Cardiac muscle cell (in vitro differentiated cells and primary cell): Measurements from ENCODE around the gene RHBDL2. TPM values are rescaled to one million over a fixed set of nuclear protein-coding genes. Genes with fewer than 3 reads are reported as not detected.
"Not testable (repeated sequence)": the region's sequence is repeated elsewhere in the genome, so short reads cannot be mapped to it uniquely, and the experiment has no call there.

Experiments
- DNase-seq, 2 donors: peaks; one replicate each; pipeline versions ENCODE4 v3.0.0 to v3.0.0-alpha.2; 2010 to 2017; ENCODE audit warnings: low read depth in 1 of 2, low spot score in 1 of 2
- H3K27ac ChIP-seq: fragments of 200-600 bp; sonication (generic); 2 replicates; pipeline ENCODE4 v1.5.1; 2016
- H3K27me3 ChIP-seq: fragments of 200-600 bp; sonication (generic); 2 replicates; pipeline ENCODE4 v1.6.0; 2016; ENCODE audit warnings: control low read depth
- H3K36me3 ChIP-seq: fragments of 200-600 bp; sonication (generic); 2 replicates; pipeline ENCODE4 v1.5.1; 2016; ENCODE audit warnings: control low read depth
- H3K4me1 ChIP-seq: fragments of 200-600 bp; sonication (generic); 2 replicates; pipeline ENCODE4 v1.8.1; 2017; ENCODE audit warnings: low read depth, mild to moderate bottlenecking, mixed run types
- H3K4me3 ChIP-seq: fragments of 200-600 bp; sonication (generic); 2 replicates; pipeline ENCODE4 v1.5.1; 2016; ENCODE audit warnings: mild to moderate bottlenecking
- H3K9me3 ChIP-seq: fragments of 200-600 bp; sonication (generic); 2 replicates; pipeline ENCODE4 v1.5.1; 2017; ENCODE audit warnings: low read depth, mild to moderate bottlenecking, control low read depth
- polyA plus RNA-seq: library from polyadenylated mRNA; unstranded; fragments of >200 nt; fragmentation: Nextera tagmentation; extraction: Ambion mirVana; gene quantifications from 2 replicates; pipeline ENCODE4 v1.2.1, GENCODE V29; 2016
- total RNA-seq: library from RNA; depleted of rRNA; stranded (reverse); fragments of >200 nt; gene quantifications from 2 replicates; pipeline ENCODE4 v1.2.3, GENCODE V29; 2016
- TF ChIP-seq, protein P1 (sequence below): IDR thresholded peaks from 2 replicates; pipeline ENCODE4 v1.5.1; 2012; ENCODE audit warnings: low read depth, mild to moderate bottlenecking, low read length

RHBDL2 gene
- total and polyA plus RNA-seq, 2 experiments from 2014 or later: 0.21 TPM; not detected in 1

DNA sequence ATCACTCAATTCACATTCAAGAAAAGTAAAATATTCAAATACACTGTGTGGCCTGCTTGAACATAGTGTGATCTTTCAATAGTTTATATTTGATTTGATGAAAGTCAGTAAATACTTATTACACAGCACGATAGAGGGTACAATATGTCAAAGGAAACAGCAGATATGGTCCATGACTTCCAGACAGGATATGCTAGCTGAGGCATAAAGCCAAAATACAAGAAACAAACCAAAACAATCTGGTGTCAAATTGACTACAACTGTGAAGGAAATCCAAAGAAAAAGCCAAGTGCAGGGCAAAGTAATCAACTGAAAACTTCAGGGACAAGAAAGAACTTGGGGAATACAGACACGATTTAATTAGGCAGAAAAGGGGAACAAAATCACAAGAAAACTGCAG, 101.3 kb downstream of the RHBDL2 start:
- H3K9me3 ChIP-seq: no peaks in the 10 kb centered on the region
- no peak overlapping the region for H3K27ac ChIP-seq
- H3K36me3 ChIP-seq: peaks cover 13% of the 10 kb centered on the region
- TF ChIP-seq, protein P1, sequence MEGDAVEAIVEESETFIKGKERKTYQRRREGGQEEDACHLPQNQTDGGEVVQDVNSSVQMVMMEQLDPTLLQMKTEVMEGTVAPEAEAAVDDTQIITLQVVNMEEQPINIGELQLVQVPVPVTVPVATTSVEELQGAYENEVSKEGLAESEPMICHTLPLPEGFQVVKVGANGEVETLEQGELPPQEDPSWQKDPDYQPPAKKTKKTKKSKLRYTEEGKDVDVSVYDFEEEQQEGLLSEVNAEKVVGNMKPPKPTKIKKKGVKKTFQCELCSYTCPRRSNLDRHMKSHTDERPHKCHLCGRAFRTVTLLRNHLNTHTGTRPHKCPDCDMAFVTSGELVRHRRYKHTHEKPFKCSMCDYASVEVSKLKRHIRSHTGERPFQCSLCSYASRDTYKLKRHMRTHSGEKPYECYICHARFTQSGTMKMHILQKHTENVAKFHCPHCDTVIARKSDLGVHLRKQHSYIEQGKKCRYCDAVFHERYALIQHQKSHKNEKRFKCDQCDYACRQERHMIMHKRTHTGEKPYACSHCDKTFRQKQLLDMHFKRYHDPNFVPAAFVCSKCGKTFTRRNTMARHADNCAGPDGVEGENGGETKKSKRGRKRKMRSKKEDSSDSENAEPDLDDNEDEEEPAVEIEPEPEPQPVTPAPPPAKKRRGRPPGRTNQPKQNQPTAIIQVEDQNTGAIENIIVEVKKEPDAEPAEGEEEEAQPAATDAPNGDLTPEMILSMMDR: no peak
- no peak overlapping the region for H3K4me3 ChIP-seq
- no peaks in the 10 kb centered on the region for H3K27me3 ChIP-seq
- DNase-seq: no peak
- H3K4me1 ChIP-seq: no peaks in the 10 kb centered on the region

DNA sequence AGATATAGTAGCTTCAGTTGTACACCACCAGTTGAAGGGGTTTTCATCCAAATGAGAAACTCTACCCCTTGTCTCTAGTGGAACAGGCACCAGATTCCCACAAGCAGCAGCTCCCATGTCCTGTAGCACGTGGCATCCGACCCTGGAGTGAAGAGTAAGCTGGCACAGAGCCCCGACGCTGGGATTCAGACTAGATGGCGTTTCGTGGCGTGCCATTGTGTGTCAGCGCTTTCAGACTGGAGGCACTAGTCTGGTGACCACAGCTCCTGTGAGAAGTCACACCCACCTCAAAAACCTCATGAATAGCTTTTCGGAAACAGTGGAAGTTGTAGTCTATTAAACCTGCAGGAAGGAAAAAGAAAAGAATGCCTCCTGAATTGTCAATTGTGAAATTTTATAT, 102.3 kb downstream of the RHBDL2 start:
- Histone ChIP-seq H3K4me3 (no peak overlapping the region), H3K36me3 (peaks cover 13% of the 10 kb centered on the region), H3K4me1 (no peaks in the 10 kb centered on the region), H3K9me3 (no peaks in the 10 kb centered on the region), H3K27ac (no peak overlapping the region), H3K27me3 (no peaks in the 10 kb centered on the region)
- TF ChIP-seq, protein P1: no peak
- no peak for DNase-seq

DNA sequence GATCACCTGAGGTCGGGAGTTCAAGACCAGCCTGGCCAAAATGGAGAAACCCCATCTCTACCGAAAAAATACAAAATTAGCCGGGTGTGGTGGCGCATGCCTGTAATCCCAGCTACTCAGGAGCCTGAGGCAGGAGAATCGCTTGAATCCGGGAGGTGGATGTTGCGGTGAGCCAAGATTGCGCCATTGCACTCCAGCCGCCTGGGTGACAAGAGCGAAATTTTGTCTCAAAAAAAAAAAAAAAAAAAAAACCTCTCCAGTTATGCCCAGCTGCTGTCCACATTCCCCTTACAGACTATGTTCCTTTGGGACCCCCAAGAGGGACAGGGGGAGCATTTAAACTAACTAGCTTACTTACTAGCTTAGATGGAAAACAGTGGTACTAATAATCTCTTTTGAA, 105.3 kb downstream of the RHBDL2 start:
- H3K27me3 ChIP-seq, H3K9me3 ChIP-seq, DNase-seq: not testable (repeated sequence)

More for the DNA sequence above, 105.3 kb downstream of the RHBDL2 start:
- H3K4me1 ChIP-seq, H3K36me3 ChIP-seq, H3K27ac ChIP-seq, H3K4me3 ChIP-seq: not testable (repeated sequence)

Other genes starting within 250 kb of the RHBDL2 start
- 3.7 and 5.3 TPM in 2 replicates for gene RRAGC, start 82.1 kb downstream of the RHBDL2 start, total RNA-seq
- gene RRAGC, start 82.1 kb downstream of the RHBDL2 start, polyA plus RNA-seq: 10.3 and 13.7 TPM in 2 replicates
- 8.8 and 22.9 TPM in 2 replicates for gene MYCBP, start 68.5 kb downstream of the RHBDL2 start, total RNA-seq
- gene MYCBP, start 68.5 kb downstream of the RHBDL2 start, polyA plus RNA-seq: 51.8 and 66.9 TPM in 2 replicates
- not detected in 2 replicates for gene GJA9, start 60.2 kb downstream of the RHBDL2 start, total RNA-seq
- gene GJA9, start 60.2 kb downstream of the RHBDL2 start, polyA plus RNA-seq: not detected in 2 replicates
- gene AKIRIN1, start 49.4 kb upstream of the RHBDL2 start, total RNA-seq: 93.6 and 125 TPM in 2 replicates
- 124 and 138 TPM in 2 replicates for gene AKIRIN1, start 49.4 kb upstream of the RHBDL2 start, polyA plus RNA-seq
- 978 and 1,045 TPM in 2 replicates for gene NDUFS5, start 84.5 kb upstream of the RHBDL2 start, total RNA-seq
- gene NDUFS5, start 84.5 kb upstream of the RHBDL2 start, polyA plus RNA-seq: 921 and 1,004 TPM in 2 replicates